C4-2B (cell line): ENCODE results near the gene MLLT1.

Source experiments
- H3K27ac ChIP-seq: fragments of 450-650 bp; 2 replicates; pipeline ENCODE4 v1.5.1; 2017
- CTCF ChIP-seq: fragments of 450-650 bp; conservative IDR thresholded peaks from 2 replicates; pipeline ENCODE4 v1.5.1; 2017; ENCODE audit warnings: mild to moderate bottlenecking
- ZFX ChIP-seq: fragments of 450-650 bp; IDR thresholded peaks from 2 replicates; pipeline ENCODE4 v1.6.1; 2017

Gene MLLT1

GRCh38 chr19:6187374-6187773 is 92.4 kb downstream of the MLLT1 start:
- no peak for TF ChIP-seq ZFX
- no peak for TF ChIP-seq CTCF
- no peak overlapping the region for H3K27ac ChIP-seq

- no peak overlapping the region for H3K27ac ChIP-seq
These were observed 93.6 kb downstream of the MLLT1 start for GRCh38 chr19:6185835-6186834.

GRCh38 chr19:6185093-6185834 is 94.5 kb downstream of the MLLT1 start:
- TF ChIP-seq CTCF (no peak), ZFX (no peak)
- no peak overlapping the region for H3K27ac ChIP-seq

More at GRCh38 chr19:6185835-6186834, 93.6 kb downstream of the MLLT1 start:
- TF ChIP-seq ZFX (no peak), CTCF (no peak)

GRCh38 chr19:6181119-6181518 is 98.7 kb downstream of the MLLT1 start:
- TF ChIP-seq ZFX = no peak
- no peak for TF ChIP-seq CTCF
- no peak overlapping the region for H3K27ac ChIP-seq

- H3K27ac ChIP-seq = no peak overlapping the region
- TF ChIP-seq ZFX (no peak), CTCF (no peak)
These were observed 106.6 kb downstream of the MLLT1 start for GRCh38 chr19:6173190-6173589.

- no peak for TF ChIP-seq ZFX
These were observed 107.5 kb downstream of the MLLT1 start for GRCh38 chr19:6172074-6172863.

GRCh38 chr19:6167115-6167514 is 112.7 kb downstream of the MLLT1 start:
- TF ChIP-seq ZFX (no peak), CTCF (no peak)
- H3K27ac ChIP-seq = no peak overlapping the region

More at GRCh38 chr19:6172074-6172863, 107.5 kb downstream of the MLLT1 start:
- no peak overlapping the region for H3K27ac ChIP-seq
